PC-9 (cell line): ENCODE measurements around the gene TTLL5. TPM values are rescaled to one million over a fixed set of nuclear protein-coding genes. Genes with fewer than 3 reads are reported as not detected.

Experiments
- BruUV-seq: library from RNA; stranded (reverse); fragments of 400-500 nt; replicated peaks from 2 replicates; lab custom pipeline; 2021; lab: Mats Ljungman, UMichigan
- CTCF ChIA-PET: fragments of 300-600 bp; sonication (Branson Sonifier 250); formaldehyde crosslinking; loops from one replicate; lab custom pipeline; 2022; ENCODE audit warnings: antibody characterized with exemption; lab: Charles Lee
- POLR2A ChIA-PET: fragments of 300-600 bp; sonication (Branson Sonifier 250); formaldehyde crosslinking; loops from one replicate; lab custom pipeline; 2022; ENCODE audit warnings: antibody characterized with exemption; ENCODE audit not compliant: unreplicated experiment; lab: Charles Lee
- DNase-seq, 2 experiments: peaks; one replicate each; pipeline versions ENCODE4 v3.0.0 to v3.0.0-alpha.2; 2015 to 2022; ENCODE audit warnings: mixed read lengths in 1 of 2
- H2AFZ ChIP-seq: fragments of 200-600 bp; sonication (generic); 2 replicates; pipeline ENCODE4 v1.8.1; 2017; ENCODE audit warnings: antibody characterized with exemption
- H3F3A ChIP-seq: fragments of 200-600 bp; sonication (generic); 2 replicates; pipeline ENCODE4 v1.8.1; 2017; ENCODE audit warnings: antibody characterized with exemption, mild to moderate bottlenecking, low read depth; ENCODE audit not compliant: insufficient read depth
- H3K27ac ChIP-seq: fragments of 200-600 bp; sonication (generic); 2 replicates; pipeline ENCODE4 v1.6.1; 2016; ENCODE audit warnings: mixed run types
- H3K27me3 ChIP-seq: fragments of 200-600 bp; sonication (generic); 2 replicates; pipeline ENCODE4 v1.6.1; 2016; ENCODE audit warnings: low read depth, mixed run types; ENCODE audit not compliant: insufficient read depth
- H3K36me3 ChIP-seq: fragments of 200-600 bp; sonication (generic); 2 replicates; pipeline ENCODE4 v1.6.1; 2016; ENCODE audit warnings: low read depth, mixed run types
- H3K4me1 ChIP-seq: fragments of 200-600 bp; sonication (generic); replicated peaks from 2 replicates; pipeline ENCODE4 v1.6.1; 2016; ENCODE audit warnings: mixed run types; ENCODE audit not compliant: insufficient read depth
- H3K4me2 ChIP-seq: fragments of 200-600 bp; sonication (generic); 2 replicates; pipeline ENCODE4 v1.6.1; 2017; ENCODE audit warnings: mixed run types
- H3K4me3 ChIP-seq: fragments of 200-600 bp; sonication (generic); 2 replicates; pipeline ENCODE4 v1.6.1; 2016; ENCODE audit warnings: mixed run types
- H3K79me2 ChIP-seq: fragments of 200-600 bp; sonication (generic); 2 replicates; pipeline ENCODE4 v1.6.1; 2017; ENCODE audit warnings: low read depth, mixed run types
- H3K9me2 ChIP-seq: fragments of 200-600 bp; sonication (generic); 2 replicates; pipeline ENCODE4 v1.8.1; 2017; ENCODE audit warnings: mild to moderate bottlenecking; ENCODE audit not compliant: insufficient read depth
- H3K9me3 ChIP-seq: fragments of 200-600 bp; sonication (generic); 2 replicates; pipeline ENCODE4 v1.8.1; 2016; ENCODE audit warnings: low read depth; ENCODE audit not compliant: insufficient read depth
- H4K20me1 ChIP-seq: fragments of 200-600 bp; sonication (generic); 2 replicates; pipeline ENCODE4 v1.8.1; 2017; ENCODE audit not compliant: insufficient read depth
- CTCF ChIP-seq: fragments of 200-600 bp; sonication (generic); conservative IDR thresholded peaks from 2 replicates; pipeline ENCODE4 v1.6.1; 2017; ENCODE audit warnings: mixed run types, antibody characterized with exemption, mild to moderate bottlenecking, moderate library complexity
- EZH2 ChIP-seq: fragments of 200-600 bp; sonication (generic); IDR thresholded peaks from 2 replicates; pipeline ENCODE4 v1.8.0; 2017; ENCODE audit warnings: antibody characterized with exemption, low read depth
- intact Hi-C: fragments of 100-400 bp; cut with micrococcal nuclease; formaldehyde crosslinking; loops from one replicate; pipeline ENCODE4 v1.10.0; 2022; ENCODE audit not compliant: unreplicated experiment
- total RNA-seq: library from RNA; stranded (reverse); gene quantifications from 2 replicates; pipeline ENCODE4 v1.2.3, GENCODE V29; 2021

Gene TTLL5
- total RNA-seq, 1 experiment from 2014 or later: 75.3 TPM

GRCh38 chr14:75757644-75758402 is 96.8 kb downstream of the TTLL5 start:
- no peak for DNase-seq
- Histone ChIP-seq H3K4me1 (no peaks in the 10 kb centered on the region), H3K4me3 (no peak overlapping the region), H3K36me3 (0 out of 2 replicates have a peak, but pooled peaks cover 28% of the 10 kb centered on the region), H3K9me2 (no peaks in the 10 kb centered on the region), H3K27ac (no peak overlapping the region), H2AFZ (no peak overlapping the region), H3K9me3 (no peaks in the 10 kb centered on the region), H4K20me1 (no peaks in the 10 kb centered on the region; the same call in 1 of the 2 replicates), H3F3A (no peaks in the 10 kb centered on the region), H3K79me2 (no peaks in the 10 kb centered on the region), H3K4me2 (no peak overlapping the region), H3K27me3 (no peaks in the 10 kb centered on the region)
- ChIA-PET POLR2A (interaction anchor here (0.8 kb wide), 1 partner anchor 138 kb away, joined by 9 read pairs; no protein-coding TSS in a partner anchor), CTCF (no interaction called here)
- no TSS peak for BruUV-seq
- TF ChIP-seq CTCF (no peak), EZH2 (no peak)
- intact Hi-C loops: no loop called here

- no peak for TF ChIP-seq CTCF
- TF ChIP-seq EZH2: no peak
- no peak overlapping the region for H2AFZ ChIP-seq
- no peaks in the 10 kb centered on the region for H3K4me1 ChIP-seq
- no peaks in the 10 kb centered on the region for H3K79me2 ChIP-seq
- no peaks in the 10 kb centered on the region for H3F3A ChIP-seq
- ChIA-PET CTCF (interaction anchor here (0.6 kb wide), 1 partner anchor 55 kb away, joined by 3 read pairs; no protein-coding TSS in a partner anchor), POLR2A (no interaction called here)
- no peak for DNase-seq
- H3K36me3 ChIP-seq: peaks cover 14% of the 10 kb centered on the region; the same call in 1 of the 2 replicates
- no peaks in the 10 kb centered on the region for H3K27me3 ChIP-seq
- H3K4me2 ChIP-seq: no peak overlapping the region
- no peaks in the 10 kb centered on the region for H3K9me3 ChIP-seq
- BruUV-seq: no TSS peak
- no peak overlapping the region for H3K4me3 ChIP-seq
- H4K20me1 ChIP-seq: no peaks in the 10 kb centered on the region
- intact Hi-C loops: no loop called here
- no peaks in the 10 kb centered on the region for H3K9me2 ChIP-seq
- no peak overlapping the region for H3K27ac ChIP-seq
Measured at GRCh38 chr14:75764020-75764419, 103.0 kb downstream of the TTLL5 start.

- no TSS peak for BruUV-seq
- H3K27ac ChIP-seq: no peak overlapping the region
- CTCF ChIA-PET: no interaction called here
- no peaks in the 10 kb centered on the region for H3K9me3 ChIP-seq
- intact Hi-C loops: no loop called here
- no peak for DNase-seq
- H3F3A ChIP-seq: no peaks in the 10 kb centered on the region
- no peak overlapping the region for H2AFZ ChIP-seq
- no peaks in the 10 kb centered on the region for H3K4me1 ChIP-seq
- H4K20me1 ChIP-seq: no peaks in the 10 kb centered on the region
- POLR2A ChIA-PET: no interaction called here
- H3K79me2 ChIP-seq: no peaks in the 10 kb centered on the region
- H3K4me3 ChIP-seq: no peak overlapping the region
- H3K4me2 ChIP-seq: no peak overlapping the region
- H3K9me2 ChIP-seq: no peaks in the 10 kb centered on the region
- no peak for TF ChIP-seq CTCF
- no peak for TF ChIP-seq EZH2
- H3K27me3 ChIP-seq: no peaks in the 10 kb centered on the region
- peaks cover 6% of the 10 kb centered on the region; the same call in 1 of the 2 replicates for H3K36me3 ChIP-seq
Measured at GRCh38 chr14:75769047-75769685, 108.1 kb downstream of the TTLL5 start.
